ENCODE measurements around the gene ASPSCR1.

DNA sequence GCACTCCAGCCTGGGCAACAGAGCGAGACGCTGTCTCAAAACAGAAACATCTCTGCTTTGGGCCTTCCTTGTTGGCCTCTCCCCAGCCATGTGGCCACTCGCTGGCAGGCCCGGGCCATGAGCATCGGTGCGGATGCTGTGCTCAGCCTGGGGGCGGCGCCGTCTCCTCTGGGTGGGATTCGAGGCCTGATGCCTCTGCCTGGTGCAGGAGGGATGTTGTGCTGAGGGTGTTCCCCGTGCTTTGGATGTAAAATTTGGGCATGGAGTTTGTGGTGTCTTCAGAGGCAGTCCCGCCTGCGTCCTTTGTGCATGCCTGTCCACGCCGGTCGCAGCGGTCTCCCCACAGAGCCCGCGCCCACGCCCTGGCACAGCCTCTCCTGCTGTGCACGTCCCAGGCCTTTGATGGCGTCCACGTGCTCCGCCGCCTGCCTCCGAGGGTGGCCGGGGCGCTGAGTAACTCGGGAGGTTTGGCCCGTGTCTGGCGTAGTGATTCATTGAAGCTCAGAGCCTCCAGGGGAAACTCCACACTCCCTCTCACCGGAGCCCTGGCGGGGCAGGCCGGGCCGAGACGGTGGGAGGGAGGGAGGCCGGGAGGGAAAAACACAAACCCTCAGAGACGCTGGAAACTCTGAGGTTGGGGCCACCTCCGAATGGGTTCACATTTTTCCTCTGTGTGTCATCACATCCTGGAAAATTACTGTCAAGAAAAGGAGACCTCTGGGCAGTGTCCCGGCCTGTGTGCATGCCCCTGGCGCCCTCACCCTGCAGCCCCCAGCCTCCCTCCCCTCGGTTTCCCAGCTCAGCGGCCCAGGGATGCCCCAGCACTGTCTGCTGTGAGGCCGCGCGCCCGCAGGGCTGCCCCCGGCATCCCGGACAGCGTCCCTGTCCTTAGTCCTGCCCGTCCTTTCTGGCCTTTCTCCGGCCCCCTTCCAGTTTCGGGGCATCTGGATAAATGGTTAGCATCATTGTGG, 26.3 kb downstream of the ASPSCR1 start:
- TF ChIP-seq, protein P1, sequence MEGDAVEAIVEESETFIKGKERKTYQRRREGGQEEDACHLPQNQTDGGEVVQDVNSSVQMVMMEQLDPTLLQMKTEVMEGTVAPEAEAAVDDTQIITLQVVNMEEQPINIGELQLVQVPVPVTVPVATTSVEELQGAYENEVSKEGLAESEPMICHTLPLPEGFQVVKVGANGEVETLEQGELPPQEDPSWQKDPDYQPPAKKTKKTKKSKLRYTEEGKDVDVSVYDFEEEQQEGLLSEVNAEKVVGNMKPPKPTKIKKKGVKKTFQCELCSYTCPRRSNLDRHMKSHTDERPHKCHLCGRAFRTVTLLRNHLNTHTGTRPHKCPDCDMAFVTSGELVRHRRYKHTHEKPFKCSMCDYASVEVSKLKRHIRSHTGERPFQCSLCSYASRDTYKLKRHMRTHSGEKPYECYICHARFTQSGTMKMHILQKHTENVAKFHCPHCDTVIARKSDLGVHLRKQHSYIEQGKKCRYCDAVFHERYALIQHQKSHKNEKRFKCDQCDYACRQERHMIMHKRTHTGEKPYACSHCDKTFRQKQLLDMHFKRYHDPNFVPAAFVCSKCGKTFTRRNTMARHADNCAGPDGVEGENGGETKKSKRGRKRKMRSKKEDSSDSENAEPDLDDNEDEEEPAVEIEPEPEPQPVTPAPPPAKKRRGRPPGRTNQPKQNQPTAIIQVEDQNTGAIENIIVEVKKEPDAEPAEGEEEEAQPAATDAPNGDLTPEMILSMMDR (conservative IDR thresholded peaks at IDR 0.05), result no peak
- TF ChIP-seq EZH2 (IDR thresholded peaks at IDR 0.05; ENCODE audit: low read depth), result no peak
